ENCODE data around the gene GTPBP2. TPM values are rescaled to one million over a fixed set of nuclear protein-coding genes. Genes with fewer than 3 reads are reported as not detected.
A peak's percentile ranks its signal among the peaks of the same experiment; 100 is the strongest.

GTPBP2 gene
- total and polyA plus RNA-seq, 2 of the 13 experiments (the other 11 are each of a cell fraction or from before 2014, with no cell fraction given): 26.9 to 88.2 TPM

DNA sequence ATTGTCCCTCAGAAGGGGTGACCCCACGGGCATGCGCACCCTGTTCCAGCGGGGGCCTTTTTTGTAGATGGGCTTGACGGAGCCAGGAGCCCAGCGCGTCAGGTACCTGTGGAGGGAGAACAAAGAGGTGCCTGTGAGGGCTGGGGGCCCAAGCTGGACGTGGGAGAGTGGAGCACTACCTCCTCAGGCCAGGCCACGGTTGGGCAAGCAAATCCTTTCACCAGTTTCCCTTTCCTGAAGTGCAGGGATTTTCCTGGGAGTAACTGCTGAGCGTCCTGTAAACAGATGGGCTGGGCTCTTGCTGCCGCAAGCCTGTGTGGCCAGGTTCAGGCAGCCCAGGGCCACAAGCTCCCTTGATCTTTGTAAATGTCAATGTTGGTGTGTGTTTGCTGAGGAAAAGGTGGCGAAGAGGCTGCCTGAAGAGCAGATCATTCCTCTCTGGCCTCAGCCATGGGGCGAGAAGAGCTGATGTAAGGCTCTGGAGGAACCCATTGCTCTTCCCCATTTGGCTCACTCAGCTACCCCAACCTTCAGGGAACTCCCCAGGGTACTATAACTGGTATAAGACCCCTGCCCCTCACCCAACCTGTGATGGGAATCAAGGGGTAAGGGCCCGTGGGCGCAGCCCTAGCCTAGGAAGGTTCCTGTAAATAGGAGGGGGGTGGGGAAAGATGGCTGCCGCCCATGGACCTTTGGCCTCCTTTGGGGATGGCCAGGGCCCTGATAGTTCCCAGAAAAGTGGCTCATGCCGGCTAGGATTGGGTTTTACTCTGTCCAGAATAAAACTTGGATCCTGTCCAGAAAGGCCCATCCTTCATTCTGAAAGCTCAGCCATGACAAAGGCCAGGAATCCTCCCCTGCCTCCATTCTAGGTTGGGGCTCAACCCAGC, 43.0 kb upstream of the GTPBP2 start (continued):
- TF ChIP-seq RBAK (CRISPR knock-in tag; IDR thresholded peaks at IDR 0.05): no peak; the same call in 1 of the 2 replicates
- no peak for TF ChIP-seq PRPF4 (IDR thresholded peaks at IDR 0.05; ENCODE audit: low read depth, low read length, poor library complexity, severe bottlenecking)
- peak; percentile 82; the same call in 1 of the 2 replicates for TF ChIP-seq ERF (CRISPR knock-in tag; IDR thresholded peaks at IDR 0.05)
- TF ChIP-seq TEAD3 (CRISPR knock-in tag; optimal IDR thresholded peaks at IDR 0.05; ENCODE audit: borderline replicate concordance): peak; percentile 67
- no peak for TF ChIP-seq THYN1 (CRISPR knock-in tag; IDR thresholded peaks at IDR 0.05; ENCODE audit: borderline replicate concordance, low read depth)
- TF ChIP-seq RFXANK (CRISPR knock-in tag; IDR thresholded peaks at IDR 0.05): no peak
- TF ChIP-seq U2AF1 (optimal IDR thresholded peaks at IDR 0.05; ENCODE audit: low read depth, low read length): peak; percentile 59
- TF ChIP-seq, protein P1, sequence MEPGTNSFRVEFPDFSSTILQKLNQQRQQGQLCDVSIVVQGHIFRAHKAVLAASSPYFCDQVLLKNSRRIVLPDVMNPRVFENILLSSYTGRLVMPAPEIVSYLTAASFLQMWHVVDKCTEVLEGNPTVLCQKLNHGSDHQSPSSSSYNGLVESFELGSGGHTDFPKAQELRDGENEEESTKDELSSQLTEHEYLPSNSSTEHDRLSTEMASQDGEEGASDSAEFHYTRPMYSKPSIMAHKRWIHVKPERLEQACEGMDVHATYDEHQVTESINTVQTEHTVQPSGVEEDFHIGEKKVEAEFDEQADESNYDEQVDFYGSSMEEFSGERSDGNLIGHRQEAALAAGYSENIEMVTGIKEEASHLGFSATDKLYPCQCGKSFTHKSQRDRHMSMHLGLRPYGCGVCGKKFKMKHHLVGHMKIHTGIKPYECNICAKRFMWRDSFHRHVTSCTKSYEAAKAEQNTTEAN (CRISPR knock-in tag; conservative IDR thresholded peaks at IDR 0.05): no peak
- TF ChIP-seq SP4 (CRISPR knock-in tag; IDR thresholded peaks at IDR 0.05): no peak
- TF ChIP-seq CREM (IDR thresholded peaks at IDR 0.05): peak; percentile 66; the same call in 1 of the 2 replicates
- no peak for TF ChIP-seq CREM (CRISPR knock-in tag; IDR thresholded peaks at IDR 0.05)
- TF ChIP-seq, protein P2, sequence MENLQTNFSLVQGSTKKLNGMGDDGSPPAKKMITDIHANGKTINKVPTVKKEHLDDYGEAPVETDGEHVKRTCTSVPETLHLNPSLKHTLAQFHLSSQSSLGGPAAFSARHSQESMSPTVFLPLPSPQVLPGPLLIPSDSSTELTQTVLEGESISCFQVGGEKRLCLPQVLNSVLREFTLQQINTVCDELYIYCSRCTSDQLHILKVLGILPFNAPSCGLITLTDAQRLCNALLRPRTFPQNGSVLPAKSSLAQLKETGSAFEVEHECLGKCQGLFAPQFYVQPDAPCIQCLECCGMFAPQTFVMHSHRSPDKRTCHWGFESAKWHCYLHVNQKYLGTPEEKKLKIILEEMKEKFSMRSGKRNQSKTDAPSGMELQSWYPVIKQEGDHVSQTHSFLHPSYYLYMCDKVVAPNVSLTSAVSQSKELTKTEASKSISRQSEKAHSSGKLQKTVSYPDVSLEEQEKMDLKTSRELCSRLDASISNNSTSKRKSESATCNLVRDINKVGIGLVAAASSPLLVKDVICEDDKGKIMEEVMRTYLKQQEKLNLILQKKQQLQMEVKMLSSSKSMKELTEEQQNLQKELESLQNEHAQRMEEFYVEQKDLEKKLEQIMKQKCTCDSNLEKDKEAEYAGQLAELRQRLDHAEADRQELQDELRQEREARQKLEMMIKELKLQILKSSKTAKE (CRISPR knock-in tag; IDR thresholded peaks at IDR 0.05; ENCODE audit: borderline replicate concordance): peak; percentile 91
- no peak for TF ChIP-seq GPN1 (CRISPR knock-in tag; IDR thresholded peaks at IDR 0.05; ENCODE audit: borderline replicate concordance)
- TF ChIP-seq NCOA2 (CRISPR knock-in tag; IDR thresholded peaks at IDR 0.05): peak; percentile 70
- TF ChIP-seq, protein P3, sequence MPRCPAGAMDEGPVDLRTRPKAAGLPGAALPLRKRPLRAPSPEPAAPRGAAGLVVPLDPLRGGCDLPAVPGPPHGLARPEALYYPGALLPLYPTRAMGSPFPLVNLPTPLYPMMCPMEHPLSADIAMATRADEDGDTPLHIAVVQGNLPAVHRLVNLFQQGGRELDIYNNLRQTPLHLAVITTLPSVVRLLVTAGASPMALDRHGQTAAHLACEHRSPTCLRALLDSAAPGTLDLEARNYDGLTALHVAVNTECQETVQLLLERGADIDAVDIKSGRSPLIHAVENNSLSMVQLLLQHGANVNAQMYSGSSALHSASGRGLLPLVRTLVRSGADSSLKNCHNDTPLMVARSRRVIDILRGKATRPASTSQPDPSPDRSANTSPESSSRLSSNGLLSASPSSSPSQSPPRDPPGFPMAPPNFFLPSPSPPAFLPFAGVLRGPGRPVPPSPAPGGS (CRISPR knock-in tag; IDR thresholded peaks at IDR 0.05): 0 out of 2 replicates have a peak, but pooled peaks have one; percentile 54
- TF ChIP-seq ZNF530 (CRISPR knock-in tag; IDR thresholded peaks at IDR 0.05; ENCODE audit: low read depth): no peak
- TF ChIP-seq, protein P4, sequence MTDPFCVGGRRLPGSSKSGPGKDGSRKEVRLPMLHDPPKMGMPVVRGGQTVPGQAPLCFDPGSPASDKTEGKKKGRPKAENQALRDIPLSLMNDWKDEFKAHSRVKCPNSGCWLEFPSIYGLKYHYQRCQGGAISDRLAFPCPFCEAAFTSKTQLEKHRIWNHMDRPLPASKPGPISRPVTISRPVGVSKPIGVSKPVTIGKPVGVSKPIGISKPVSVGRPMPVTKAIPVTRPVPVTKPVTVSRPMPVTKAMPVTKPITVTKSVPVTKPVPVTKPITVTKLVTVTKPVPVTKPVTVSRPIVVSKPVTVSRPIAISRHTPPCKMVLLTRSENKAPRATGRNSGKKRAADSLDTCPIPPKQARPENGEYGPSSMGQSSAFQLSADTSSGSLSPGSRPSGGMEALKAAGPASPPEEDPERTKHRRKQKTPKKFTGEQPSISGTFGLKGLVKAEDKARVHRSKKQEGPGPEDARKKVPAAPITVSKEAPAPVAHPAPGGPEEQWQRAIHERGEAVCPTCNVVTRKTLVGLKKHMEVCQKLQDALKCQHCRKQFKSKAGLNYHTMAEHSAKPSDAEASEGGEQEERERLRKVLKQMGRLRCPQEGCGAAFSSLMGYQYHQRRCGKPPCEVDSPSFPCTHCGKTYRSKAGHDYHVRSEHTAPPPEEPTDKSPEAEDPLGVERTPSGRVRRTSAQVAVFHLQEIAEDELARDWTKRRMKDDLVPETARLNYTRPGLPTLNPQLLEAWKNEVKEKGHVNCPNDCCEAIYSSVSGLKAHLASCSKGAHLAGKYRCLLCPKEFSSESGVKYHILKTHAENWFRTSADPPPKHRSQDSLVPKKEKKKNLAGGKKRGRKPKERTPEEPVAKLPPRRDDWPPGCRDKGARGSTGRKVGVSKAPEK (CRISPR knock-in tag; IDR thresholded peaks at IDR 0.05; ENCODE audit: borderline replicate concordance): 0 out of 2 replicates have a peak, but pooled peaks have one; percentile 90
- TF ChIP-seq, protein P5, sequence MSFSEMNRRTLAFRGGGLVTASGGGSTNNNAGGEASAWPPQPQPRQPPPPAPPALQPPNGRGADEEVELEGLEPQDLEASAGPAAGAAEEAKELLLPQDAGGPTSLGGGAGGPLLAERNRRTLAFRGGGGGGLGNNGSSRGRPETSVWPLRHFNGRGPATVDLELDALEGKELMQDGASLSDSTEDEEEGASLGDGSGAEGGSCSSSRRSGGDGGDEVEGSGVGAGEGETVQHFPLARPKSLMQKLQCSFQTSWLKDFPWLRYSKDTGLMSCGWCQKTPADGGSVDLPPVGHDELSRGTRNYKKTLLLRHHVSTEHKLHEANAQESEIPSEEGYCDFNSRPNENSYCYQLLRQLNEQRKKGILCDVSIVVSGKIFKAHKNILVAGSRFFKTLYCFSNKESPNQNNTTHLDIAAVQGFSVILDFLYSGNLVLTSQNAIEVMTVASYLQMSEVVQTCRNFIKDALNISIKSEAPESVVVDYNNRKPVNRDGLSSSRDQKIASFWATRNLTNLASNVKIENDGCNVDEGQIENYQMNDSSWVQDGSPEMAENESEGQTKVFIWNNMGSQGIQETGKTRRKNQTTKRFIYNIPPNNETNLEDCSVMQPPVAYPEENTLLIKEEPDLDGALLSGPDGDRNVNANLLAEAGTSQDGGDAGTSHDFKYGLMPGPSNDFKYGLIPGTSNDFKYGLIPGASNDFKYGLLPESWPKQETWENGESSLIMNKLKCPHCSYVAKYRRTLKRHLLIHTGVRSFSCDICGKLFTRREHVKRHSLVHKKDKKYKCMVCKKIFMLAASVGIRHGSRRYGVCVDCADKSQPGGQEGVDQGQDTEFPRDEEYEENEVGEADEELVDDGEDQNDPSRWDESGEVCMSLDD (CRISPR knock-in tag; IDR thresholded peaks at IDR 0.05; ENCODE audit: borderline replicate concordance): no peak
